Spleen (tissue), 7 donors: ENCODE results near the gene PGAP3.

ENCODE experiments used
- CTCF ChIP-seq, 11 experiments: fragments of 200-600 bp in 7 of 11; fragments of 450-650 bp in 4 of 11; sonication (generic) in 4 of 11; IDR thresholded peaks in 8 of 11; conservative IDR thresholded peaks in 3 of 11; 1 replicate in 7 of 11; 2 replicates in 4 of 11; pipeline versions ENCODE4 v1.4.0 to v1.8.0; 2016 to 2021; ENCODE audit warnings: antibody characterized with exemption in 11 of 11, inconsistent platforms in 4 of 11, mild to moderate bottlenecking in 1 of 11
- POLR2A ChIP-seq, 3 donors: fragments of 450-650 bp; IDR thresholded peaks; one replicate each; pipeline ENCODE4 v1.5.1; 2017; ENCODE audit warnings: antibody characterized with exemption in 3 of 3, mild to moderate bottlenecking in 1 of 3
- POLR2AphosphoS5 ChIP-seq, 3 donors: sonication (generic); formaldehyde crosslinking; IDR thresholded peaks; one replicate each; pipeline ENCODE4 v1.5.1; 2017; ENCODE audit warnings: antibody characterized with exemption in 3 of 3
- donor health status: DM: no; HTN: no; CAD: no; lungs with moderate emphysema.
- donor health status: DM: no; HTN: no; CAD: no.
- donor health status: DM: no; HTN: no; CAD: no.

GRCh38 chr17:39652587-39653315 is 35.1 kb downstream of the PGAP3 start:
- TF ChIP-seq CTCF (IDR thresholded peaks at IDR 0.05 in 8 of 11, conservative IDR thresholded peaks at IDR 0.05 in 3 of 11) (no peak), POLR2AphosphoS5 (IDR thresholded peaks at IDR 0.05) (no peak), POLR2A (IDR thresholded peaks at IDR 0.05) (no peak)
